NCI-H510A (cell line): ENCODE measurements around the gene SRRM3.
"Not testable (repeated sequence)": the region's sequence is repeated elsewhere in the genome, so short reads cannot be mapped to it uniquely, and the experiment has no call there.

ENCODE experiments used
- DNase-seq: peaks from one replicate; lab custom pipeline; 2025; lab: John Stamatoyannopoulos, UW

The SRRM3 gene

DNA sequence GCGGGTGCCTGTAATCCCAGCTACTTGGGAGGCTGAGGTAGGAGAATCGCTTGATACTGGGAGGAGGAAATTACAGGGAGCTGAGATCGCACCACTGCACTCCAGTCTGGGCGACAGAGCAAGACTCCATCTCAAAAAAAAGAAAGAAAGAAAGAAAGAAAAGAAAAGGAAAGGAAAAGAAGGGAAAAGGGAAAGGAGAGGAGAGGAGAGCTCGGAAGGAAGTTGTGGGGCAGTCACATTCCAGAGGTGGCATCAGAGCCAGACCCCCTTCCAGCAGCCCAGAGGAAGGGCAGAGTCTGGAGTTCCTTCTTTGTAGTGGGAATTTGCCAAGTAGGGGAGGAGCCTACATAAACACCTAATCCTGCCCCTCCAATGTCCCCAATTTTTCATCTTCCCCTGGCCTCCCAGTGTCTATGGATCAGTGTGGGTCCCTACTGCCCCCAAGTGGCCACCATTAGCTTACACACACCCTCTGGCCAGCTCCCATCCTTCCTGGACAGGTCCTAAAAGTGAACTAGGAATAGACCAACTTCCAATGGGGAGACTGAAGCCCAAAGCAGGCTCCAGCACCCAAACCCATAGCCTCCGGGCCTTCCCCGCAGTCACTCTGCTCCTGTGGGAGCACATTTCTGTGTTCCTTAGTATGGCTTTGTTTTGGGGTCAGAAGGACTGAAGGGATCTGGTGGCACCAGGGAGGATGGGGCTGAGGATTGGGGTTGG lies 61.1 kb downstream of the SRRM3 start:
- DNase-seq = no peak

- DNase-seq = no peak
Observed at GRCh38 chr7:76265299-76265698, 63.6 kb downstream of the SRRM3 start.

- no peak for DNase-seq
Observed at GRCh38 chr7:76267107-76267893, 65.6 kb downstream of the SRRM3 start.

DNA sequence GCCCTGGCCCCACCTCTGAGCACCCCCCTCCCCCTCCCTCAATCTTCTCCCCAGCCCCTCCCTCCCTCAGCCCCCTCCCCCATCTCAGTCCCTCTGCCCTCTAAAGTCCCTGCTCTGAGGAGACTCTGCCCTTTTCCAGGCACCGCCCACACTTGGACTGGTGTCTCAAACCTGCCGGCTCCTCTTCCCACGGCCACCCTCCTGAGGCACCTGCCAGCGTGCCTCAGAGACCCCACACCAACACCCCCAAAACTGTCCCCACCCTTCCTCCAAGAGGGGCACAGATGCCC lies 66.1 kb downstream of the SRRM3 start:
- no peak for DNase-seq

GRCh38 chr7:76268376-76268775 lies 66.7 kb downstream of the SRRM3 start:
- DNase-seq = no peak

DNA sequence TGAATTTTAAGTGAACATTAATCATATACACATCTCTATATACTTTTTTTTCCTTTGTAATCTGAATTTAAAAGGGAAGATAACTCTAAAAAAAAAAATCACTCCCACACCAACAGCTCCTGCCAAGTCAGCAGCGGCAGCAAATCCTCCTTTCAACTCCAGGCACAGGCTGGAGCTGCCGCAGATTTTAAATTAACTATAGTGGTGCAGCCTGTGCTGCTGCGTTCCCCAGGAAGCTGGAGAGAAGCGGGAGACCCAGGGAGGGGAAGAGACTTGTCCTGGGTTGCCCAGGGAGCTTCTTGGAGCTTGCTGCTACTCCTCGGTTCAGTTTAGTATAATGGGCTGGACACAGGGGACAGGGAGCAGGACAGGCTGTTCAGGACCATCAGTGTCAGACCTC lies 68.2 kb downstream of the SRRM3 start:
- no peak for DNase-seq

GRCh38 chr7:76271384-76271783 lies 69.7 kb downstream of the SRRM3 start:
- DNase-seq = not testable (repeated sequence)

- DNase-seq = no peak
Observed at GRCh38 chr7:76272142-76272541, 70.4 kb downstream of the SRRM3 start.

- no peak for DNase-seq
Observed at GRCh38 chr7:76272851-76273497, 71.3 kb downstream of the SRRM3 start.

- DNase-seq = no peak
Observed at GRCh38 chr7:76273503-76273902, 71.8 kb downstream of the SRRM3 start.

DNA sequence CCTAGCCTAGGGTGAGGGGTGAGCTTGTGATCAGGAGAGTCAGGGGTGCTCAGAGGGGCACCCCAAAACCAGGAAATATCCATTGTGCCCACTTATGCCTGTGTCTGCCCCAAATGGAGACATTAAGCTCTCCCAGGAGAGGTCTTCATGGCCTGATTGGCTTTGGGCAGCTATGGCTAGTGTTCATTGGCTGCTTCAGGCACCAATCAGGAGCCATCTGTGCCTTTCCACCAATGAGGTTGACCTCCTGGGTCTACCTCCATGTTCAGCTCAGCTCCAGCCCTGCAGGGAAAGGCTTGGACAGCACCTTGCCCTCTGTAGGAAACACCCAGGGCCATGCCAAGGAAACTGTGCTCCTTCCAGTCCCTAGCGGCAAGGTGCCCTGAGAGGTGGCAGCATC lies 76.8 kb downstream of the SRRM3 start:
- no peak for DNase-seq

DNA sequence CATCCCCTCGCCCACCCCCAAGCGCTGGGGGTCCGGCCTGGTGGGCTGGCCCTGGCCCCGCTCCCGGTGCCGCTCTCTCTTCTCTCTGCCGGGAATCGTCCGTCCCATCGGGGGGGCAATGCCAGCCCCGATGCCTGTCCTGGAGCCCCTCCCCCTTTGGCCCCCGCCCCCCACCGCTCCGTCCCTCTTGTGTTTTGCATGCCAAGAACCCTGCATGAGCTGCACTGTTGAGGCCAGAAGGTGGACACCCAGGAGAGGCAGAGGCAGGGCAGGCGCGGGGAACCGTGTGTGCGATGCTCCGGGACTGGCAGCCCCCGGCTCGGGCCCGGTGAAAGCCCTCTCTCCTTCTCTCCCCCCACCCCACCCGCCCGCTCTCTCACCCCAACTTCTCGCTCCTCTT lies 78.7 kb downstream of the SRRM3 start:
- no peak for DNase-seq

- DNase-seq = no peak
Observed at GRCh38 chr7:76281006-76281705, 79.5 kb downstream of the SRRM3 start.

DNA sequence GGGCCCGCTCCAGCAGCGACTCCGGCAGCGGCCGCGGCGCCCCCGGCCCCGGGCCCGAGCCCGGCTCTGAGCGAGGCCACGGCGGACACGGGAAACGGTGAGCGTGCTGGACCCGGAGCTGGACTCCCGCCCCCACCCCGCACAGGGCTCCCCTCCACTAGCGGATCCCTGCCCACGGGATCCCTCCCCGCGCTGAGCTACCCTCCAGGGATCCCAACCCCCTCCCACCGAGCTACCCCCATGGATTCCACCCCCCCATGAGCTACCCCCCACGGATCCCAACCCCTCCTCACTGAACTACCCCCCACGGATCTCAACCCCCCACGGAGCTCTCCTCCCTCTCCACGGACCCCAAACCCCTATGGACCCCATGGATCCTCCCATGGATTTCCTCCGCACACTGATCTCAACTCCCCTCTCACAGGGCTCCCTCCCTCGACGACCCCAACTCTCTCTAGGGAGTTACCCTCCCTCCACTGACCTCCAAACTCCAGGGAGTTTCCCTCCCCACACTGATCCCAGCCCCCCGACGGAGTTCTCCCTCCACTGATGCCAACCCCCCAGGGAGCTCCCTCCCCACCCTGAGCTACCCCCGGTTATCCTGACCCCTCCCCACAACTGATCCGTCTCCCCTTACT lies 80.1 kb downstream of the SRRM3 start:
- no peak for DNase-seq

- DNase-seq = no peak
Observed at GRCh38 chr7:76282344-76283253, 80.9 kb downstream of the SRRM3 start.

DNA sequence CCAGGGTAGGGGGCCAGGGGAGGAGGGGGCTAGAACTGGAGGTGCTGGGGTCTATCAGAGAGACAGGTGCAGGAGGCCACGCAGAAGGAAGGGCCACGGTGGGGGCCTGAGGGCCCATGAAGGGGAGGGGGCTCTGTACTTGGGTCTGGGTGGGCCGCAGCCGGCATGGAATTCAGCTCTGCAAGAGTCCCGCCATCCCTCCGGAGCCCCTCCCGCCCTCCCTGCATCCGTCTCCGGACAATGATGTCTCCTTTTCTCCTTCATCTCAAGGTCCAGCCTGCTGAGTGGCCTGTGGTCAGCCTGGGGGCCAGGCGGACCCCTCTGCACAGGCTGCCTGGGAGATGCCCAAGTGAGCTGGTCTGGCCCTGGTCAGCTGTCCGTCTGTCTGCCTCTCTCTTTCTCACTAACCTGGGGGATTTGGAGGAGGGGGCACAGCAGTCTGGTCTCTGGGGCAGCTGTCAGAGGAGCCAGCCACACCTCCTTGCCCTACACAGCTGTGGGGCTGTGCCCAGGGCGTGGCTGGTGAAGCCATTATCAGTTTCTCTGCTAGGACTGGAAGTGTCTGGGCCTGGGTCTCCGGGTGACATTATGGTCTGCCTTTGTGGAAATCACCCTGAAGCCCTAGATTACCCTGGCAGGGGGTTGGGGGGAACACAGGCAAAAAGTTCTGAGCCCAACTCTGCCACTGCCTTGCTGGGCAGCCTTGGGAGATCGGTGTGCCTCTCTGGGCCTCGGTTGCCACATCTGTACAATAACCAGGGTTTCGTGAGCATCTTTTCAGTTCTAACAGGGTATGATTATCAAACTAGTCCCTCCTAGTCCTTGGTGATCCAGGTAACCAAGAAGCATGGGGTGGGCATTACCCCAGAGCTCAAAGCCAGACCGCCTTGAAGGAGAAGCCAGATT lies 81.8 kb downstream of the SRRM3 start:
- DNase-seq = no peak

DNA sequence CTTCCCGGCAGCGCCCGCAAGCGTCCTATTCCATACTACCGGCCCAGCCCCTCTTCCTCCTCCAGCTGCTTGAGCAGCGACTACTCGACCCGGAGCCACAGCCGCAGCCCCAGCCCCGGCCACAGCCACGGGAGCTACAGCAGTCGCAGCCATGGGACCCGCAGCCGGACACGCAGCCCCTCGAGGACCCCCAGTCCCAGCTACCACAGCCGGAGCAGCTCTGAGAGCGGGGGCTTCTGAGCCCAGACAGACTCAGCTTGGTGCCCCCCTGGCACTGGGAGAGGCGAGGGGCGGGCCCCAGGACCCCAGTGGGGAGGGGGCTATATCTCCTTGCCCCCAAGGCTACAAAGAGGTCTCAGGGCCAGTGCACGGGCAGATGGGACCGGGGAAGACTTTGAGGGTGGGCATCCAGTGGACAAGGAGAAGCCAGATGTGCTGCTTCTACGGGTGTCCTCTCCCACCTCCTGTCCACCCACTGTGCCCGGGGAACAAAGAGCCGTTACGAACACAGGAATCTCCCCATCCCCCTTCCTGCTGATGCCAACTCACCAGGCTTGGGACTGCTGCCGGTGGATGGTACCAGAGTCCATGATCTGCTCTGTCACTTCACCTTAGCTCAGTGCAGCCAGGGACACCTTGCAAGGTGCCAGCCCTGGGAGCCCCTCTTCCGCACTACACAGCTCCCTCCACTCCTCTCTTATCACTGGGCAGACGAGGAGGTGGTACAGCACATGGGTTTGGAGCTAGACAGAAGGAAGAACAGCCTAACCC lies 84.1 kb downstream of the SRRM3 start:
- no peak for DNase-seq

- no peak for DNase-seq
Observed at GRCh38 chr7:76286842-76287403, 85.2 kb downstream of the SRRM3 start.

- DNase-seq = not testable (repeated sequence)
Observed at GRCh38 chr7:76290847-76291350, 89.2 kb downstream of the SRRM3 start.
